PC-3 (cell line): ENCODE results near the gene DBH. TPM values are rescaled to one million over a fixed set of nuclear protein-coding genes. Genes with fewer than 3 reads are reported as not detected.
A peak's percentile ranks its signal among the peaks of the same experiment; 100 is the strongest.

ENCODE experiments used
- ATAC-seq: fragments of 200-7000 bp; cut with Tn5 transposase; 2 replicates; pipeline ENCODE4 v1.9.1; 2020; ENCODE audit warnings: mild to moderate bottlenecking, moderate library complexity
- BruUV-seq: library from RNA; stranded (reverse); fragments of 400-500 nt; replicated peaks from 2 replicates; lab custom pipeline; 2021; lab: Mats Ljungman, UMichigan
- CTCF ChIA-PET: fragments of 300-600 bp; sonication (Branson Sonifier 250); formaldehyde crosslinking; loops from one replicate; lab custom pipeline; 2022; ENCODE audit warnings: antibody characterized with exemption; lab: Charles Lee
- POLR2A ChIA-PET: fragments of 300-600 bp; sonication (Branson Sonifier 250); formaldehyde crosslinking; loops from one replicate; lab custom pipeline; 2022; ENCODE audit warnings: antibody characterized with exemption; ENCODE audit not compliant: unreplicated experiment; lab: Charles Lee
- DNase-seq: peaks from one replicate; pipeline ENCODE4 v3.0.0-alpha.2; 2015
- H2AFZ ChIP-seq: fragments of 300-600 bp; sonication (generic); 2 replicates; pipeline ENCODE4 v1.6.0; 2016; ENCODE audit warnings: antibody characterized with exemption, low read length
- H3F3A ChIP-seq: fragments of 300-600 bp; sonication (generic); one replicate; pipeline ENCODE4 v1.6.0; 2017; ENCODE audit warnings: antibody characterized with exemption, low read length, control low read depth, mild to moderate bottlenecking; ENCODE audit not compliant: unreplicated experiment
- H3K27ac ChIP-seq: fragments of 300-600 bp; sonication (generic); 2 replicates; pipeline ENCODE4 v1.5.1; 2016; ENCODE audit warnings: mild to moderate bottlenecking, low read length
- H3K27me3 ChIP-seq: fragments of 300-600 bp; sonication (generic); 2 replicates; pipeline ENCODE4 v1.6.1; 2016; ENCODE audit warnings: low read length, mixed read lengths
- H3K36me3 ChIP-seq: fragments of 300-600 bp; sonication (generic); 2 replicates; pipeline ENCODE4 v1.6.1; 2016; ENCODE audit warnings: low read depth, mixed run types, low read length, mixed read lengths
- H3K4me1 ChIP-seq: fragments of 300-600 bp; sonication (generic); 2 replicates; pipeline ENCODE4 v1.5.1; 2016; ENCODE audit warnings: low read length; ENCODE audit not compliant: insufficient read depth
- H3K4me2 ChIP-seq: fragments of 300-600 bp; sonication (generic); 2 replicates; pipeline ENCODE4 v1.6.0; 2016; ENCODE audit warnings: low read length
- H3K4me3 ChIP-seq: fragments of 300-600 bp; sonication (generic); 2 replicates; pipeline ENCODE4 v1.5.1; 2016; ENCODE audit warnings: mild to moderate bottlenecking, low read length, mixed read lengths
- H3K79me2 ChIP-seq: fragments of 300-600 bp; sonication (generic); 2 replicates; pipeline ENCODE4 v1.6.1; 2017; ENCODE audit warnings: low read length, mixed read lengths
- H3K9ac ChIP-seq: fragments of 300-600 bp; sonication (generic); 2 replicates; pipeline ENCODE4 v1.6.0; 2016; ENCODE audit warnings: mild to moderate bottlenecking, low read length
- H3K9me2 ChIP-seq: fragments of 300-600 bp; sonication (generic); replicated peaks from 2 replicates; pipeline ENCODE4 v1.6.1; 2016; ENCODE audit warnings: mixed run types, low read length, mixed read lengths
- H3K9me3 ChIP-seq: fragments of 300-600 bp; sonication (generic); 2 replicates; pipeline ENCODE4 v1.6.1; 2016; ENCODE audit warnings: low read length, mixed read lengths
- H4K20me1 ChIP-seq: fragments of 300-600 bp; sonication (generic); 2 replicates; pipeline ENCODE4 v1.6.1; 2016; ENCODE audit warnings: low read length, mixed read lengths
- EZH2 ChIP-seq: fragments of 300-600 bp; sonication (generic); IDR thresholded peaks from one replicate; pipeline ENCODE4 v1.6.1; 2017; ENCODE audit warnings: antibody characterized with exemption, mild to moderate bottlenecking, low read length; ENCODE audit not compliant: unreplicated experiment
- EZH2phosphoT487 ChIP-seq: fragments of 300-600 bp; sonication (generic); IDR thresholded peaks from 2 replicates; pipeline ENCODE4 v1.6.1; 2018; ENCODE audit warnings: mild to moderate bottlenecking, antibody characterized with exemption, low read length, borderline replicate concordance
- intact Hi-C: fragments of 100-400 bp; cut with micrococcal nuclease; formaldehyde crosslinking; loops from 2 replicates; pipeline ENCODE4 v1.9.0; 2023
- total RNA-seq: library from RNA; depleted of rRNA; stranded (reverse); fragments of >200 nt; gene quantifications from 2 replicates; pipeline ENCODE4 v1.2.3, GENCODE V29; 2014
- TF ChIP-seq, protein P1 (sequence below): fragments of 300-600 bp; sonication (generic); conservative IDR thresholded peaks from 2 replicates; pipeline ENCODE4 v1.5.1; 2017; ENCODE audit warnings: antibody characterized with exemption, low read depth, mild to moderate bottlenecking, low read length

Gene DBH
- total RNA-seq, 1 experiment from 2014 or later = not detected

DNA sequence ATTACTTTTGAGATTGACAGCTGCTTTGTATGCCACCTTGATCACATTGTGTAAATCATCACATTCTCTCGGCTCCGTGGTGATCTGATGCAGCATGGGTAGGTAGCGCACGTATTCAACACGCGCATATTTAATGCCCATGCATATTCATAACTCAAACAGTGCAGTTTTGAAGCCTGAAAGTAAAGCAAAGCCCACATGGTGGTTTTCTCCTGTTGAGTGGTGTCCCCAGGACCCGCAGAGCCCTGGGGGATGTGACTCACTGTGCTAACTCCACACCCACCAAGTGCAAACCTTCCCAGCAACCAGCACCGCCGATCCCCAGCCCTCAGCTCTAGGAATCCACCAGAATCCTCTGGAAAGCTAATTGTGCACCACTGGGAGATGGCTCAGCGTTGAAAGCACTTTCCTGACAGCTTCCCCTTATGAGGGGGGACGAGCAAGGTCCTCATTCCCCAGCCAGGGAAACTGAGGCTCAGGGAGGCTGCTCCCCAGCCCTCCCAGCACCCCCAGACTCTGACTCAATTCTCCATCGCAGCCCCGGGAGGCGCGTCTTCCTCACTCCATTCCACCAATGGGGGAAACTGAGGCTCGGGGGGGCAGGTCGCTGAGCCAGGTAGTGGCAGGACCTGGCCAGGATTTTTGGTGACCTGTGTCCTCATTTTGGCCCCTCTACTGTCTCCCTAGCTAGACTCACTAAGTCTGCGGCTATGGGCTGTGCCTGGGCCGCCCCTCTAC is 55.6 kb downstream of the DBH start:
- CTCF ChIA-PET = no interaction called here
- ATAC-seq (peak; percentile 98), DNase-seq (peak; percentile 75)
- no TSS peak for BruUV-seq
- intact Hi-C loops = no loop called here
- no peaks in the 10 kb centered on the region for H3K36me3 ChIP-seq
- no peaks in the 10 kb centered on the region for H3K9me2 ChIP-seq
- no peak for TF ChIP-seq EZH2
- peaks cover 28% of the 10 kb centered on the region for H3K4me1 ChIP-seq
- H3K27me3 ChIP-seq = no peaks in the 10 kb centered on the region
- no peaks in the 10 kb centered on the region for H3F3A ChIP-seq
- peak overlapping the region; percentile 50 for H3K4me2 ChIP-seq
- H3K27ac ChIP-seq = peak overlapping the region; percentile 3; the same call in 1 of the 2 replicates
- H3K79me2 ChIP-seq = no peaks in the 10 kb centered on the region
- H4K20me1 ChIP-seq = no peaks in the 10 kb centered on the region
- peak overlapping the region; percentile 40; the same call in 1 of the 2 replicates for H2AFZ ChIP-seq
- H3K9me3 ChIP-seq = no peaks in the 10 kb centered on the region
- no peak overlapping the region for H3K9ac ChIP-seq
- H3K4me3 ChIP-seq = no peak overlapping the region
- POLR2A ChIA-PET = no interaction called here

DNA sequence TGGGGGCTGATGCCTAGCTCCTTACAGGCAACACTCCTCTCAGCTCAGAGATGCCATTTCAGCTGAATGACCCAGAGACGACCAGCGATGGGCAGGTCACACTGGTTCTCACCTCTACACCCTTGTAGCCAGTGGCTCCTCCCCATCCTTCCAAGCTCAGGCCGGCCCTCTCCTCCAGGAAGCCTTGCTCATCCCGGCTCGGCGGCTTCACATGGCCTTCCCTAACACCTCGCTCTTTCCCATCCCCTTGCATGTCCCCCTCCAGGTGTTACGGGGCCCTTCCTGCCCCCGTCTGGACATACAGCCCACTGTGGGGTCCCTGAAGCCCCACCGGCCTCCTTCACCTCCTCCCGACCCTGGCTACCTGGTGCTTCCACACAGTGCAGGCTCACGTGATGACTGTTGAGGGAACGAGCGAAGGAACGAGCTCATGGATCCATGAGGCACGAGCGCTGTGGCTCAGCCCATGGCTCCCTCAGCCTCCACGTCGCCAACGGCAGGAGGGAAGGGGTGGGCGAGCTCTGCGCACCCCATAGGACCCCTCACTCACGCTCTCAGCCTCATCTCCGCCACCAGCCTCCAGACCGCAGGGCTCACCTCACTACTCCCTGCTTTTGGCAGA is 56.3 kb downstream of the DBH start:
- H3K4me2 ChIP-seq = peak overlapping the region; percentile 46; the same call in 1 of the 2 replicates
- H3K9me3 ChIP-seq = no peaks in the 10 kb centered on the region
- H3K27me3 ChIP-seq = no peaks in the 10 kb centered on the region
- H3K4me1 ChIP-seq = peaks cover 28% of the 10 kb centered on the region
- TF ChIP-seq EZH2phosphoT487 = no peak
- TF ChIP-seq EZH2 = no peak
- TF ChIP-seq, protein P1, sequence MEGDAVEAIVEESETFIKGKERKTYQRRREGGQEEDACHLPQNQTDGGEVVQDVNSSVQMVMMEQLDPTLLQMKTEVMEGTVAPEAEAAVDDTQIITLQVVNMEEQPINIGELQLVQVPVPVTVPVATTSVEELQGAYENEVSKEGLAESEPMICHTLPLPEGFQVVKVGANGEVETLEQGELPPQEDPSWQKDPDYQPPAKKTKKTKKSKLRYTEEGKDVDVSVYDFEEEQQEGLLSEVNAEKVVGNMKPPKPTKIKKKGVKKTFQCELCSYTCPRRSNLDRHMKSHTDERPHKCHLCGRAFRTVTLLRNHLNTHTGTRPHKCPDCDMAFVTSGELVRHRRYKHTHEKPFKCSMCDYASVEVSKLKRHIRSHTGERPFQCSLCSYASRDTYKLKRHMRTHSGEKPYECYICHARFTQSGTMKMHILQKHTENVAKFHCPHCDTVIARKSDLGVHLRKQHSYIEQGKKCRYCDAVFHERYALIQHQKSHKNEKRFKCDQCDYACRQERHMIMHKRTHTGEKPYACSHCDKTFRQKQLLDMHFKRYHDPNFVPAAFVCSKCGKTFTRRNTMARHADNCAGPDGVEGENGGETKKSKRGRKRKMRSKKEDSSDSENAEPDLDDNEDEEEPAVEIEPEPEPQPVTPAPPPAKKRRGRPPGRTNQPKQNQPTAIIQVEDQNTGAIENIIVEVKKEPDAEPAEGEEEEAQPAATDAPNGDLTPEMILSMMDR = no peak
- ATAC-seq = no peak
- H3K9me2 ChIP-seq = no peaks in the 10 kb centered on the region
- no peak overlapping the region for H3K27ac ChIP-seq
- no peaks in the 10 kb centered on the region for H4K20me1 ChIP-seq
- H3K79me2 ChIP-seq = no peaks in the 10 kb centered on the region
- no peak for DNase-seq
- H2AFZ ChIP-seq = no peak overlapping the region
- no peak overlapping the region for H3K9ac ChIP-seq
- H3K36me3 ChIP-seq = no peaks in the 10 kb centered on the region
- H3K4me3 ChIP-seq = no peak overlapping the region
- BruUV-seq = no TSS peak
- CTCF ChIA-PET = no interaction called here
- intact Hi-C loops = no loop called here
- POLR2A ChIA-PET = no interaction called here
- H3F3A ChIP-seq = no peaks in the 10 kb centered on the region

DNA sequence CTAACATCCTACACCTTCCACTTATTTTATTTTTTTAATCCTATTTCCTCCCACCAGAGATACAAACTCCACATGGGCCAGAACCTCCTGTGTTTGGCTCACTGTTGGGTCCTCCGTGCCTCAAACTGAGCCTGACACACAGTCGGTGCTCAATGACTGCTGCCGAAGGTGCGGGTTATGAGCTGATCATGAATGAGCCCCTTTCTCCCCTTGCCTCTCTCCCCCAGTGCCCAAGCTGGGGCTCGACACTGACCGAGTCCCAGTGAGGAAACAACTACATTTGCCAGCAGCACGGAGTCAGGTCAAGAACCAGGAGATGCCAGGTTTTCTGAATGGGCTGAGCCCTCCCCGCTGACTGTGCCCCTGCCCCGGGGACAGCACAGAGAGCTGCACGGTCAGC is 57.0 kb downstream of the DBH start:
- CTCF ChIA-PET = no interaction called here
- no peak overlapping the region for H2AFZ ChIP-seq
- no peaks in the 10 kb centered on the region for H3K9me2 ChIP-seq
- no peaks in the 10 kb centered on the region for H4K20me1 ChIP-seq
- no peaks in the 10 kb centered on the region for H3F3A ChIP-seq
- intact Hi-C loops = no loop called here
- no peak for TF ChIP-seq EZH2phosphoT487
- TF ChIP-seq EZH2 = no peak
- TF ChIP-seq, protein P1 = no peak
- H3K4me1 ChIP-seq = peaks cover 28% of the 10 kb centered on the region
- POLR2A ChIA-PET = no interaction called here
- no peaks in the 10 kb centered on the region for H3K9me3 ChIP-seq
- ATAC-seq (no peak), DNase-seq (no peak)
- no peak overlapping the region for H3K27ac ChIP-seq
- no peak overlapping the region for H3K9ac ChIP-seq
- no peaks in the 10 kb centered on the region for H3K27me3 ChIP-seq
- BruUV-seq = no TSS peak
- H3K79me2 ChIP-seq = no peaks in the 10 kb centered on the region
- no peak overlapping the region for H3K4me2 ChIP-seq
- H3K4me3 ChIP-seq = no peak overlapping the region
- H3K36me3 ChIP-seq = no peaks in the 10 kb centered on the region
